HEK293T (cell line): ENCODE results near the gene CLCN3.

Experiments
- ELF4 ChIP-seq: fragments of 450-650 bp; IDR thresholded peaks from 2 replicates; pipeline ENCODE4 v1.6.1; 2017; ENCODE audit warnings: antibody characterized with exemption
- LEF1 ChIP-seq: fragments of 450-650 bp; IDR thresholded peaks from 2 replicates; pipeline ENCODE4 v1.6.1; 2017; ENCODE audit warnings: mild to moderate bottlenecking, borderline replicate concordance
- SP1 ChIP-seq: fragments of 450-650 bp; IDR thresholded peaks from 2 replicates; pipeline ENCODE4 v1.6.1; 2017
- ZNF384 ChIP-seq: fragments of 450-650 bp; IDR thresholded peaks from 2 replicates; pipeline ENCODE4 v1.6.1; 2016

GRCh38 chr4:169601016-169601771, 19.2 kb upstream of the CLCN3 start:
- TF ChIP-seq SP1 (no peak), LEF1 (no peak), ELF4 (no peak), ZNF384 (no peak)
